GM19023 (cell line): ENCODE measurements around the gene PSMC5.
A peak's percentile ranks its signal among the peaks of the same experiment; 100 is the strongest.
"Not testable (repeated sequence)": the region's sequence is repeated elsewhere in the genome, so short reads cannot be mapped to it uniquely, and the experiment has no call there.

Source experiments
- ATAC-seq: cut with Tn5 transposase; IDR thresholded peaks from one replicate; pipeline ENCODE4 v1.9.1; 2021; ENCODE audit warnings: mild to moderate bottlenecking, moderate library complexity; ENCODE audit not compliant: unreplicated experiment

PSMC5 gene

DNA sequence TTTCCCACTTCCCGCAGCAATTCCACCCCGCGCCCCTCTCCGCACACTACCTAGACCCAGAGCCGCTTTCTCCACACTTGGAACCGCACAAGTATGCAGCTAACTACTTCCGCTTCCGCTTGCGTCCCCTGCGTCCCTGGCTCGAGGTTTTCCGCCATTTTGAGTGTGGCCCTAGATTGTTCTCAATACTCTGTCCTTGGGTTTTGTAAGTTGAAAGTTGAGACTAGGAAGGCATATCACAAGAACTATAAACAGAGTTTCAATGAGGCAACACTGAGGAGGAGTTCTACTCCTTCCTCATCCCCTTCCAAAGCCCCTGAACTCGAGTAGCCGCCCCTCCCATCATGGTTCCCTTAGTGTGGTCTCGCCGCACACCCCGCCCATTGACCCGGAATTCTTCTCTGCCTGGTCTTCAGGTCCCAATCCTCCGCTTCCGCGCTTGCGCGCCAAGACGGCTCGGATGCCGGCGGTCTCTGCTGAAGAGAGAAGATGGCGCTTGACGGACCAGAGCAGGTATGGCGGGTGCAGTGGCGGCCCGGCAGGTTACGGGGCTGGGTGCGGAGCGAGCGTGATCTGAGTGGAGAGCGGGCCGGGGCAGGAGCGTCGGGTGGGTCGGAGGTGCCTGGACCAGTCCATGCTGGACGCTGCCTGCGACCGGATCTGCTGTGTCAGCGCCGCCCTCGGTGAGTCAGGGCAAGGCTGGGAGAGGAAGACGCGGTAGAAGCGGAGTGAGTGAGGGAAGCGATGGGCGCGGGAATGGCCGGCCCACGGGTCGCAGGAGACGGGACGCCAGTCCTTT is at the start of gene PSMC5, which contains the start of gene FTSJ3:
PSMC5 (plus strand) TSS at position 430 of the 799 bp plus-strand sequence; CDS start at position 490, 60 bp downstream.
FTSJ3 (minus strand) TSS at position 662 of the 799 bp plus-strand sequence. CDS start 761 bp downstream, outside the sequence.
- ATAC-seq, result peak; percentile 91

GRCh38 chr17:63780507-63780906 is 46.7 kb upstream of the PSMC5 start:
- no peak for ATAC-seq

DNA sequence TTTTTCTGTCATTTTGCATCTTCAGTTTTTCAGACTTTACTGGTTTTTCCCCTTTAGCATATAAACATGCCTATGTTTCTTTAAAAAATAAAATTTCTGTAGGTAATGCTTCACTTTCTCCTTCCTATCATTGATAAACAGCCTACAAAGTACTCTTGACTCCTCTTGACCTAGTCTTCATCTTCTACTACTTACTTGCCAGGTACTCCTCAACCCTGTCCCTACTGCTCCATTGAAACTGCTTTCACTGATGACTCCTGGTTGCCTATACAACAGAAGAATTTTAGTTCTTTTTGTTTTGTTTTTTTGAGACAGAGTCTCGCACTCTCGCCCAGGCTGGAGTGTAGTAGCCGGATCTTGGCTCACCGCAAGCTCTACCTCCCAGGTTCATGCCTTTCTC is 46.3 kb upstream of the PSMC5 start:
- ATAC-seq, result no peak

GRCh38 chr17:63783522-63783921 is 43.7 kb upstream of the PSMC5 start:
- ATAC-seq, result no peak

DNA sequence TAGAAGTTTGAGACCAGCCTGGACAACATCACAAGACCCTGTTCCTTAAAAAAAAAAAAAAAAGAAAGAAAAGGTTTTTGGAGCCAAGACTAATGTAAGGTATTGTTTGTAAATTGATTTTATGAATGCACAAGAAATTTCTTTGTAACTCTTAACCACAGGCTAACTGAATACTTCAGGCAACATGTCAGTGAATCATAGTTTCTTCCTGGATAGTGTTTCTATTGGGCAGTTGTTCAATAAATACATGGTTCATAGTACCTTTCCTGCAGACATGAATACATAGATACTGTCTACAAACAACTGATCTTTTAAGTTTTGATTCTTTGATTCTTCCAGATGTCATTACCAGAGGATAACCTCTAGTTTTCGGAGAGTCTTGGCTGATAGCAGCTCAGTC is 41.7 kb upstream of the PSMC5 start:
- ATAC-seq, result no peak

- no peak for ATAC-seq
These were observed 41.1 kb upstream of the PSMC5 start for GRCh38 chr17:63786117-63786516.

GRCh38 chr17:63786971-63787711 is 40.1 kb upstream of the PSMC5 start:
- no peak for ATAC-seq

DNA sequence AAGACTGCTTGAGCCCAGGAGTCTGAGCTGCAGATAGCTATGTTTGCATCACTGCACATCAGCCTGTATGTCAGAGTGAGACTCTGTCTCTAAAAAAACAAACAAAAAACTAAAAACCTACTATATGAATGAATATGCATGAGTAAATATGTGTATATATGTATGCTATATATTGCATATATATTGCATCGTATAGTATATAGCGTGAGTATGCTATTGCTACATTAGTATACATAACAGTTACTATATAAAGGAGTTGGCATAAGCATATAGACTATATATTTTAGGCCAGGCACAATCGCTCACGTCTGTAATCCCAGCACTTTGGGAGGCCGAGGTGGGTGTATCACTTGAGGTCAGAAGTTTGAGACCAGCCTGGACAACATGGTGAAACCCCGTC is 37.2 kb upstream of the PSMC5 start:
- no peak for ATAC-seq

DNA sequence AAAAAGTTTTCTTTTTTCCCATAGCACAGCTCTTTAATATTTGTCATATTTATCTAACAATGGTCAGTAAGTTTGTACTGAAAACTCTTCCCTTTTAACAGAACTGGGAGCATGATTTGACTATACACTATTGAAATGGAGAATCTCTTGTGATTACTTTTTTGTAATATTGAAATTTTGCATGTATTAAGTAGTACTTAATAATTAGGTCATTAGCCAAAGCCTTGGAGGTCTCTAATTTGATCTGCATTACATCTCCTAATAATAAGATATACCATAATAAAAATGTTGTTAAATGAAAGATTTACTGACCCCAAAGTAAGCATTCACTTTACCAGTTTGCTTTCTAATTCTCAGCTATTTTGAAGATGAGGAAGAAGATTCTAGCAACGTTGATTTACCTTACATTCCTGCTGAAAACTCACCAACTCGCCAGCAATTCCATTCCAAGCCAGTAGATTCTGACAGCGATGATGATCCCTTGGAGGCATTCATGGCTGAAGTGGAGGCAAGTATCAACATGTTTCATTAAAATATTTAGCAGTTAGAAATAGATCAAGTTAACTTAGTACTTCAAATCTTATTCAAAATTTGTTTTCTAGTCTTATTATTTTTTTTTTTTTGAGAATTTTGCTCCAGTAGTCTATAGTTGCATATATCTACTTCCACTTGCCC is 35.0 kb upstream of the PSMC5 start:
- ATAC-seq, result no peak

DNA sequence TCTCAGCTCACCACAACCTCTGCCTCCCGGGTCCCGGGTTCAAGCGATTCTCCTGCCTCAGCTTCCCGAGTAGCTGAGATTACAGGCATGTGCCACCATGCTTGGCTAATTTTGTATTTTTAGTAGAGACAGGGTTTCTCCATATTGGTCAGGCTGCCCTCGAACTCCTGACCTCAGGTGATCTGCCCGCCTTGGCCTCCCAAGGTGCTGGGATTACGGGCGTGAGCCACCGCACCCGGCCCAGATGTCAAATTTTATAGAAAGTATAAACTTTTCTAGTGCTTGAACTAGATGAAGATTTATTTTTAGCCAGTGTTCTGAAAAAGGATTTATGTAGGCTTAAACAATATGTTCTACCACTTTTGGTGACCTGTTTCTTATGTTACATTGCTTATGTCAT is 30.9 kb upstream of the PSMC5 start:
- ATAC-seq, result not testable (repeated sequence)

- no peak for ATAC-seq
These were observed 28.6 kb upstream of the PSMC5 start for GRCh38 chr17:63798572-63799106.

GRCh38 chr17:63800783-63801182 is 26.4 kb upstream of the PSMC5 start:
- ATAC-seq, result no peak

GRCh38 chr17:63804328-63804727 is 22.9 kb upstream of the PSMC5 start:
- no peak for ATAC-seq

DNA sequence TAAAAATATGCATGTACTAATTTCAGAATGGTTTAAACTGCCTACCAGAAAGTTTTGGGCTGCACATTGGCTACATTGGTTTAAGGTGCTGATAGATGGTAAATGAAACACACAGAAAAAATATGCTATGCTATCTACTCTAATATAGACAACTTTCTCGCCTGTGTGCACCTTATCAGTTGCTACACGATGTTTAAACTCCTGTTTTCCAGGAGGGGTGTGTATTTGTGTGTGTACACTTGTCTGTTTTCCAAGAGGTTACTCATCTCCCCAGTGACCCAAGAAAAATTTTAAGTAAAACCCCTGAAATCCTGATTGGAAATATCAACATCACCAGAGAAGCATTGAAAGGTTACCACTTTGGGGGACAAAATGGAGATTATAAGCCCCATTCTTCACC is 21.6 kb upstream of the PSMC5 start:
- no peak for ATAC-seq

DNA sequence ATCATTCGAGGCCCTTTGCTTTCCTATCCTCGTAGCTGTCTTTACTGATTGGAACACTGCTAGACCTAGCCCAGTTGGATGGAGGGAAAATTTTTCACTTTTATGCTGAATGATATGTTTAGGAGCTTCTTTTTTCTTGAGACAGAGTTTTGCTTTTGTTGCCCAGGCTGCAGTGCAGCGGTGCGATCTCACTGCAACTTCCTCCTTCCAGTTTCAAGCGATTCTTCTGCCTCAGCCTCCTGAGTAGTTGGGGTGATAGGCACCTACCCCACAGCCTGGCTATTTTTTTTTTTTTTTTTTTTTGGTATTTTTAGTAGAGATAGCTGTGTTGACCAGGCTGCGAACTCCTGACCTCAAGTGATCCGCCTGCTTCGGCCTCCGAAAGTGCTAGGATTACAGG is 17.3 kb upstream of the PSMC5 start:
- no peak for ATAC-seq

GRCh38 chr17:63816123-63816522 is 11.1 kb upstream of the PSMC5 start:
- ATAC-seq, result no peak

GRCh38 chr17:63816669-63817068 is 10.6 kb upstream of the PSMC5 start:
- no peak for ATAC-seq

GRCh38 chr17:63817736-63818385 is 9.4 kb upstream of the PSMC5 start:
- ATAC-seq, result no peak

DNA sequence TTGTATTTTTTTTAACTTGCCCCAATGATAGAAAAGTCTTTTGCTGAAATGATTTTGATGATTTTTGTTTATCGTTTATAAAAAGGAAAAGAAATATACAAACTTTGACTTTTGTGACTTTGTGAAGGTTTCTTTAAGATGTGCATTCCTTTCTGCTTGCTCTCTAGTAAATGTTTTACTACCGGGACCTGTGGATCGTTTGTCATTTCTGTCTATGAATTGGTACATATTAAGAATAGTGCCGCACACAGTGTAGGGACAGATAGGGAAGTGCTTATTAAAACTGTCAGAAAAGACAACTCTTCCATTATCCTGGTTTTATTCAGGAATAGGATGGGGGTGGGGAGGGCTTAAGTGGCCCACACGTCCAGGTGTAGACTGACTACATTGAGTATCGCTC is 8.1 kb upstream of the PSMC5 start:
- no peak for ATAC-seq

- no peak for ATAC-seq
These were observed 7.4 kb upstream of the PSMC5 start for GRCh38 chr17:63819585-63820537.
